CD4-positive, alpha-beta T cell treated with Interleukin-6 at 100 ng/mL for 8 hours (primary cell): ENCODE data around the gene ITGAV.

Source experiments
- DNase-seq: peaks from one replicate; pipeline ENCODE4 v3.0.0-alpha.2; 2020; ENCODE audit warnings: mixed read lengths, low spot score

Gene ITGAV

DNA sequence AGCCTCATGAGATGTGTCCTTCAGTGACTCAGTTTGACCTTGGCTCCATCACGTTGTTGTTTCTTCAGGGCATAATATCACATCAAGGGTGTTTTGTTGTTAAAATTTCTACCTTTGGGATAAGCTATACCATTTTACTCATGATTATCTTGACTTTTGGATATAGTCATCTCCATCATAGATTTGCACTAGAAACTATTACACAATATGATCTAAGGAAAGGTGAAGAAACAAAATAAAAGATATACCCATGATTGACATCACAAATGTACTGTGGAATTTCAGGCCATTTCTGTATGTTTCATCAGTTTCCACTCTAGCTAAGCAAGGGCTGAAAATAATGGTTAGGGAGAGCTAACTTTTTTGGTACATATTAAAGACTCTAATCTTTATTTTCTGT, 79.3 kb downstream of the ITGAV start:
- DNase-seq = no peak

DNA sequence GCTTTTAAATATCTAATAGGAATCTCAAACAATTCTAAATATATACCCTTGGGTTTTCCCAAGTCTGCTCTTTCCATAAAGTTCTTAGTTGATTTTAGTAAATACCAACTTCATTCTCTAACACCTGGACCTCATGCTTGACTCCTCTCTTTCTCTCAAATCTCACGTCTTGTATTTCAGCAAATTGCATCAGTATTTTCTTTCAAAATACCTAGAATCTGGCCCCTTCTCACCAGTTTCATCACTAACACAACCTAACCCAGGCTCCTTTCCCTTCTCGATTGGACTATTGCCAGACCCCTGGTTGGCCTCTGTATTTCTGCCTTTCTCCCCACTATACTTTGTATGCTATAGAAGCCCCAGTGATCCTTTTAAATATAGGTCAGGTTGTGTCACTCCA, 81.0 kb downstream of the ITGAV start:
- DNase-seq = no peak

DNA sequence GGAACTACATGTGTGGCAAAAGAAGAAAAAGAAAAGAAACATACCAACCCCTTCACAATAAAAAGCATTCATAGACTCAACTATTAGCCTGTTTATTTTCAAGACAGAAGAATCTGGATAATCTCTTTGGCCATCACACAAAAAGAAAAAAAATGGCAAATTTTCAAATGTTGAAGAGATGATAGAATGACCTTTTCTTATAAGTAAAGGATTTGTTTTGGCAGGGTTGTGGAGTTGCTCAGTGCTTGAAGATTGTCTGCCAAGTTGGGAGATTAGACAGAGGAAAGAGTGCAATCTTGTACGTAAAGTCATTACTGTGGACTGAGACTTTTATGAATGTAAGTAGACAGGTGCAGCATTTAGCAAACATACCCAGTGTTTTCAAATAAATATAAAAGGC, 85.5 kb downstream of the ITGAV start:
- DNase-seq = no peak

DNA sequence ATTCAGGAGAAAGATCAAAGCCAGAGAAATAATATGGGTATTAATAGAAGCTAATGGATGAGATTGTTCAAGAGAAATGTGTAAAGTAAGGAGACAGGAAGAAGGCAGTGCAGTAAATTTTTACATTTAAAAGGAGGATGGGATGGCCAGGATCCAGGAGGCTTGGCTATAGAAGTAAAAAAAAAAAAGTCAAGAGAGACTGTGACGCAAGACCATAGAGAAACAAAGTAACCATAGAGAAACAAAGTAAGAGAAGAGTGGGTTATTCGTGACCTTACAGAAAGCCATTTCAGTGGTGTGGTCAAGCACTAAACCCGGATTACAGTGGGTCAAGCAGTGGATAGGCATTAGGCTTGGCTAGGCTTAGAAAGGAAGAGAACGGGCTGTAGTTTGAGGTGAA, 93.5 kb downstream of the ITGAV start:
- no peak for DNase-seq

DNA sequence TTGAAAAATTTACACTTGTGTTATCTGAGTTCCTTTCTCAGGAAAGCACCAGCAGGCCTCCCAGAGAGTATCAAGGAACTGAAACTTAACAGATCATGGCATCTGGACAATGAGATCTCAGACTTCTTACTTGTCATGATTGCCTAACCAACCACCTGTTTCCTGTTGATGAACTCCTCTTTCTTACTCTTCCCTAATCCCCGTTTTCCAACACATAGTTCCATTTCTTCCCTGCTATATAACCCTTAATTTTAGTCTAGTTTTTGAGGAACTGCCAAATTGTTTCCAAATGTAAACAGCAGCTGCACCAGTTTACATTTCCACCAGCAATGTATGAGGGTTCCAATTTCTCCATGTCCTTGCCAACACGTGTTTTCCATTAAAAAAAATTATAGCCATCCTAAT, 98.0 kb downstream of the ITGAV start:
- no peak for DNase-seq

DNA sequence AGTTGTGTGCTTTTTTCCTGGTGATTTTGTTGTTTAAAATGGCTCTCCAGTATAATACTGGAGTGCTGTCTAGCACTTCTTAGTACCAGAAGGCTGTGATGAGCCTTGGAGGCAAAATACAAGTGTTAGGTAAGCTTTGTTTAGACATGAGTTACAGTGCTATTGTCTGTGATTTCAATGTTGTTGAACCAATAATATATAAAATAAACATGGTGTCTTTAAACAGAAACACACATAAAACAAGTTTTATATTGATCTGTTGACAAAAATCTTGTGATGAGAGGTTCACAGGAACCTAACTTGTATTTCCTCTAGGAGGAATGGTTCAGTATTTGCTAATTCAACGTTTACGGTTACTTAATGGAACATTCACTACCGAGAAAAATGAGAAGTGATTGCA, 99.0 kb downstream of the ITGAV start:
- no peak for DNase-seq

DNA sequence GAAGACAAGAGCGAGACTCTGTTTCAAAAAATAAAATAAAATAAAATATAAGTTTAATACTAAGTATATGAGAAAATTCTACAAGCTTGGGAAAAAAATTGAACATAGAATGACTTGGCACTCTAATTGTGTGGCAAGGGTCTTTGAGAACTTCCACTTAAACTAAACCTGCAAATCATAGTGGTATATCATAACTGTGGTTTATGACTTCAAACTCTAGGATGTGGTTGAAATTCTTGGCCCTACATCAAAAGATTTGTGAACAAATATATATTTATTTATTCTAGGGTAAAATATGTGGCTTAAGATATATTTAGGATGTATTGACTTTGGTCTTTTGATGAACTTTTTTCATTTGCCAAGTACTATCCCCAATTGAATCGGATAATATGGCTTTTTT, 100.9 kb downstream of the ITGAV start:
- no peak for DNase-seq

DNA sequence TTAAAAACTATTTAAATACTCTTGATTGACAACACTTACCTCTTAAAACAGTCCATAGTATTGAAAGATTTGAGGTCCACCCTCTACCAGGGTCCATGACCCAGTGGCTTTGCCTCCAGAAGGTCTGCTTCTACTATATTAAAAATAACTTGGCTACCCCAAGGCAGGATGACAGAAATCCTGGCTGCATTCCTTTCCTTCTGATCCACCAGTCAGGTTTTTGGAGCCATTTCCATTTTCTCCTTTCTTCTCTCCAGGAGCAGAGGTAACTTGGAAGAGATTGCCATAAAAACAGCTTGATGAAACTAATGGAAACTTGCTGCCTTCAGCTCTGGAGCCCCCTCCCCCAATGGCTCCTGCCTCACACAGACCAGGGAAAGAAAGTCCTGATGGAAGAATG, 101.4 kb downstream of the ITGAV start:
- DNase-seq = no peak

DNA sequence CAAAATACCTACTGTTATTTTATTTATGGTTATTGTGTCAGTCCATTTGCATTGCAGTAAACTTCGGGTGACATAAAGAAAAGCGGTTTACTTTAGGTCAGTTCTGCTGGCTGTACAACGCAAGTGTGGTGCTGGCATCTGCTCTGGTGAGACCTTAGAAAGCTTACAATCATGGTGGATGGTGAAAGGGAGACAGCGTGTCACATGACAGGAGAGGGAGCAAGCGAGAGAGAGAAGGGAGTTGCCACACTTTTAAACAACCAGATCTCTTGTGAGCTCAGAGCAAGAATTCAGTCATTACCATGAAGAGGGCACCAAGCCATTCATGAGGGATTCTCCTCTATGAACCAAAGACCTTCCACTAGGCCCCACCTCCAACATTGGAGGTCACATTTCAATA, 102.0 kb downstream of the ITGAV start:
- no peak for DNase-seq

DNA sequence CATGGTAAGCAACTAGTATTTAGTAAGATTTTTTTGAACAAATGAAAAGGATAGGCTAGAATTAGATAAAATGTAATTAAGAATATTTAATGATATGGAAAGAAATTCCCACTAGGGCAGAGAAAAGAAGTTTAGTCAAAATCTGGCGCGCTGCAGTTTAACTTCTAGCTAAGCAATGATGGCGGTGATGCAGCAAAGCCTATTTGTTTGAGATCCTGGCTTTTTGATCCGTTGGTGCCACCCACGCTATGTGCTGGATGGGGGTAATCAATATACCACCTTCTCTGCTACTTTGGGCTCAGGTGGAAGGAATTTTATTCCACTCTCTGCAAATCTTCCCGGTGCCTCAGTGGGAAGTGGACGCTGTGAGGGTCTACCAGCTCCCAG, 103.6 kb downstream of the ITGAV start:
- DNase-seq = no peak

DNA sequence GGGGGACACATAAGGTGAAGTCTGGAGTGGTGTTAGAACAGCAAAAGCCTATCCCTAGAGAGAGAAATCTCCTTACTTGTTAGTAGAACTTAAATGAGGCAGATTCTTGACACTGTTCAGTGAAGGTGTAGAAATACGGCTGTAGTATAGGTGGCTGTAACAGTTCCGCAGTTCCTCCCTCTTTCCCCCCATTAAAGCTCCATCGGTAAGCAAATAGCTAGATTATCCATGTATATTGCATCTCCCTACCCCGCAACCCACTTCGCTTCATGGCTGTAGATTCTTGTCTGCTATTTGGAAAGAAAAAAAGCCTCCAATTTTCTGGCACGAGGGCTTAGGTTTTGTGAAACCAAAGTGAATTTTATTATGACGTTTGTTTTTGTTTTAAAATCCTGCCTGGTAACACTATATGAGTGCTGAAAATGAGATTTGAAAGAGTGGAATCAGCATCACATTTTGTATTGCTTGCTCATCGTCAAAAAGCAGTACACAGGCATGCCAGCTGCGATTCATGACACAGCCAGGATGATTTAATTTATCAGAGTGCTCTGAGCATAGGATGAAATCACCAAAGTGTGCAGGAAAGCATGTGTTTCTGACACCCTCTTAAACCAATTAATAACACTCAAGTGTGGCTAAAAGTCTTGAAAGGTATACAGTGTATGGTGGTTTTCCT, 105.4 kb downstream of the ITGAV start:
- DNase-seq = no peak

DNA sequence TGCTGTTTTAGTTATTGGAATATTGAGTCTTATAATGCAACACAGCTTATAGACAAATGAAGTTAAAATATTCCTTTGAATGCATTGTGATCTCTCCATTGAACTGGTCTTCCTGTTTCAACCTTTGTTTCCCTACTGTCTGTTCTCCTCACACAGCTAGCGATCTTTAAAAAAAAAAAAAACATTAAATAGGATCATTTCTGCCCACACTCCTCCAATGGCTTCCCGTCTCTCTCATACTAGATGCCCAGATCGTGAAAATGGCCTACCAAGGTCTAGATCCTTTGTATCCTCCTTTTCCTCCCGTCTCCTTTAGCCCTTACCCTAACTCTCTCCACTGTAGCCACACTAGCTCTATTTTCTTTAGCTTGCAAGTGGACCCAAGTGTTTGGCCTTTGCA, 106.4 kb downstream of the ITGAV start:
- DNase-seq = no peak

DNA sequence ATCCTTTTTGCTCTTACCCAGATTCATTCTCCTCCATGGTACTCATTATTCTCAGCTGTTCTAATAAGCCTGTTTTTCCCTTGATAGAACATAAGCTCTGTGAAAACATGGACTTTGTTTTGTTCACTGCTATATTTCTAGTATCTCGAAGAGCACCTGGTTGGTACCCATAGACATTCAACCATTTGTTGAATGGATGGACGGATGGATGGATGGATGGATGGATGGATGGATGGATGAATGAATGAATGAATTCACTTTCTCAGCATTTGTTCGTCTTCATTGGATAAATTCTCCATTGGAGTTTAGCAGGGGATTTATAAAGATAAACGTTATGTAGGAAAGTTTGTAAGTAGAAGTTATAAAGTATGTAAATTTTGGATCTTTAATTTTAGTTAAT, 106.9 kb downstream of the ITGAV start:
- DNase-seq = no peak

DNA sequence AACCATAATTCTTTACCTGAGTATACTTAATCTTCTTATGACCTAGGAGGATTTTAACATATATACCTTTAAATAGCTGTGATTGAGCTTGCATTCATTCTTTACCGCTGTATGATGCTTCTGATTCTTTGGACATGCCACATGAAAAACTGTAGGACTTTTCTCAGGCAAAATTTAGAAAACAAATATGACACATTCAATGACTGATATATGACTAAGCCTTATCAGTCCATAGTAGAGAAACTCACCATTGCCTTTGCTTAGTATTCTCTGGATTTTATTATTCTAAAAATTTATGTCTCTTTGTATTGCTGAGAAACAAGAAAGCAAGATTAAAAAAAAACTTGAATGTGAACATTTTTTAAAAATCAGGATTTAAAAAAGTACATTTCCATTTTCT, 107.7 kb downstream of the ITGAV start:
- DNase-seq = no peak

DNA sequence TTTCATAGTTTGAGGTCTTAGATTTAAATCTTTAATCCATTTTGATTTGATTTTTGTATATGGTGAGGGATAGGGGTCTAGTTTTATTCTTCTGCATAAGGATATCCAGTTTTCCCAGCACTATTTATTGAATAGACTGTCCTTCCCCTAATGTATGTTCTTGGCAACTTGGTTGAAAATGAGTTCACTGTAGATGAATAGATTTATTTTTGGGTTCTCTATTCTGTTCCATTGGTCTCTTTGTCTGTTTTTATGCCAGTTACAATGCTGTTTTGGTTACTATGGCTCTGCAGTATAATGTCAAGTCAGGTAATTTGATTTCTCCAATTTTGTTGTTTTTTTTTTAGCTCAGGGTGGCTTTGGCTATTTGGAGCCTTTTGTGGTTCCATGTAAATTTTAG, 109.9 kb downstream of the ITGAV start:
- DNase-seq = no peak

DNA sequence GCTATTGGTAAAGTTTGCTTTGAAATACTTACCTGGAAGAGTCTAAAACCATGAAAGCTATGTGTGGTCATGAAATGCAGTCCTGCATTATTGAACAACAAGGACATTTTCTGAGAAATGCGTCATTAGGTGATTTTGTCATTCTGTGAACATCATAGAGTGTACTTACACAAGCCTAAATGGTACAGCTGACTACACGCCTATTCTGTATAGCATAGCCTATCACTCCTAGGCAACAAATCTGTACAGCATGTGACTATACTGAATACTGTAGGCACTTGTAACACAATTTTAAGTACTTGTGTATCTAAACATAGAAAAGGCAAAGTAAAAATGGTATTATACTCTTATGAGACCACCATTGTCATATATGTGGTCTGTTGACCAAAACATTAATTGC, 112.2 kb downstream of the ITGAV start:
- DNase-seq = no peak

DNA sequence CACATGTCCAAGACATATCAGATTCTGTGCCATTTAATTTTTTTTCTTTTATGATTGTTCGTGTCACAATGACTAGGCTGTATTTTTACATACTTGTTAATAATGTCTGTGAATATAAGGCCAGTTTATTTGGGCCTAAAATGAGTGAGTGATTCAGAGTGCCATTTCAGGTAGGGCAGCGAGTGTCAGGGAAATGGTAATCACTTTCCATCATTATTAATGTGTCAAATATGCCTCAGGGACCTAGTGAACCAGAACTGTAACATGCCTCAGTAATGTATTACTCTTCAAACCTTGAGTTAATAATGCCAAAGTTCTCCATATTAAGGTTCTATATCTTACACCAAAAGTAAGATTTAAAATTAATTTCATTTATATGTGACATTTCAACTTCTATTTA, 112.6 kb downstream of the ITGAV start:
- no peak for DNase-seq

DNA sequence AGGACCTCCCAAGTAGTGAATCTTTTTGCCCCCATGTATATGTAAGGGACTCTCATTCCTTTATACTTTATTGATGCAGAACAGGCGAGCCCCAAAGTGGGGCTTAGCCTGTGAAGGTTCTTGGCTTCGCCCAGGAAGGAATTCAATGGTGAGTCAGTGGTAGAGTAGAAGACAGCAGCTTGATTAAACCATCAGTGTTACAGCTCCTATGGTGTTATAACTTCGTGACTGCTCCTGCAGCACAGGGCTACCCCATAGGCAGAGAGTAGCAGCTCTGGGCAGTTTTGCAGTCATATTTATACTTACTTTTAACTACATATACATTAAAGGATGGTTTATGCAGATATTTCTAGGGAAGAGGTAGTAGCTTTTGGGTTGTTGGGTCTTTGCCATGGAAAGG, 115.0 kb downstream of the ITGAV start:
- DNase-seq = no peak

DNA sequence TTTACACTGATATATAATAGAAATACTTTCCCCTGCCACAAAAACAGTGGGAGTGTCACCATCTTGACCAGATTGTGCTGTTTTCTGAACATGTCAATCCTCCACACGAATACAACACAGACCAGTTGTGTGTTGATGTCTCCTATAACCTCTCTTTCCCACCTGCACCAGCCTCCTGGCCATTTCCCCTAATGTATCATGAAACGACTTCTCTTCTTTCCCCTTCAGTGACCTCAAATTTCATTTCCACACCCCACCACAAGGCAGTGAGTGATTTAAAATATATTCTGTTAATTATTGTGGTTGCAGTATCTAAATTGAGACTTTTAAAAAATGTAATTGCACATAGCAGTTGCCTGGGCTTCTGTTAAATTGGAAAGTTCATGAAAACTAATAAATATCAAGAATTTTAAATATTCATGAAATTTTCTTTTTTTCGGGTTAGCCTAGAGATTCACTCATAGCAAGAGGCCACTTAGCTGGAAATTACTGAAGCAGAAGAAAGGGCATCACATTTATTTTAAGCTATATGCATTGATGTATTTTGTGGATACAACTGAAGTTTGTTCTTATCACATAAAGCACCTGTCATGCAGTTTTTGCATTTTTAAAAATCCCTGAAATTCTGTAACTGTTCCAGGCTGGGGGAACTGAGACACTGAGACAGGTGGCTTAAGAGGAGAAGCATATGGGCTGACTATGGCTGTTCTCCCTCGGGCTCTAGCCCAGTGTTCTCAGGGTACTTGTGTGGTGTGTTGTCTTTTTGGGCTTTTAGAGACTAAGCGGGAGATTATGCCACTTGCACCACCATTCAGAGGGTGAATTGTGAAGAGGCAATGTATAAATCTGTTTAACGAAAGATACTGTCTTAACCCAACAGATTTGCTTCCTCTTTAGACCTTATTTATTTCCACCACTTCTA, 119.9 kb downstream of the ITGAV start:
- DNase-seq = no peak

DNA sequence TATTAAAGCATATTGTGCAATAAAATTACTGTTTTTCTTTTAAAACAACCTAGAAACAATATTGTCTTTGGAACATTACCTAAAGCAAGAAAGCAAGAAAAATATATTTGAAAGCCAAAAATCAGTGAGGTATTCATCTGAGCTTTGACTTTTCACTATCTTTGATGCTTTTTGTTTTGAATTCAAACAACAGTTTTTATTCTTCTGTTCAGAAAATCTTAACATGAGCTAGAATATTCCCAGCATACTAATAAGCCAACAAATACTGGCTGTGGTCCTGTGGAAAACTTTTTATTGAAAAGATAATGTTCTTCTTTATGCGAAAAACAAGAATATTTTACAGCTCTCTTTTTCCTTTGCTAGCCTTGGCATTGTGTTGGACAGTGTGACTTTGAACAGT, 123.8 kb downstream of the ITGAV start:
- no peak for DNase-seq

DNA sequence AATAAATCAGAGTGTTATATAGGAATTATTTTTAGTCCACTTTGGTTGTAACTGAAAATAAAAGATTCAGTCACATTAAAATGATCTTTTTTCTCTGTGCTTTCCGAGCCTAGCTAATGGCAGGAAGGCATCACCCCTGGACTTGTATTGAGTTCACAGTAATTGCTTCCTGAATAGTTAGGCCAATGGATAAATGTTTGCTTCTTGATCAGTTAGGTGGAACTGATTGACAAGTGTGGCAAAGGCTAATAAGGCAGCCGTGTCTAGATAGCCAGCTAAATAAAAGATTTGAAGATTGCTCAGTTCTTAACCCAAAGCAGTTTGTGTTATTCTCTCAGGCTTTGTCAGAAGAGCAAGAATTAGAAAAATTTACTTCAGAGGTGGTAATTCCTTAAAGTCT, 124.8 kb downstream of the ITGAV start:
- DNase-seq = no peak

DNA sequence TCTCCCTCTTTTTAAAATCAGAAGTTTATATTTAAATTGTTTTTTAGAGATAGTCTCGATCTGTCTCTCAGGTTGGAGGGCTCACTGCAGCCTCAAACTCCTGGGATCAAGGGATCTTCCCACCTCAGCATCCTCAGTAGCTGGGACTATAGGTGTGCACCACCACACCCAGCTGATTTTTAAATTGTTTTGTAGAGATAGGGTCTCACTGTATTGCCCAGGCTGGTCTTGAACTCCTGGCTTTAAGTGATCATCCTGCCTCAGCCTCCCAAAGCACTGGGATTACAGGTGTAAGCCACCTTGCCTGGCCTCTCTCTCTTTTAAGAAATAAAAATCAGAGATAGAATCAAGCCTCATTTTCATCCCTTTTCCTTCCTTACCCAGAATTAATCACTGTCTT, 126.1 kb downstream of the ITGAV start:
- no peak for DNase-seq

DNA sequence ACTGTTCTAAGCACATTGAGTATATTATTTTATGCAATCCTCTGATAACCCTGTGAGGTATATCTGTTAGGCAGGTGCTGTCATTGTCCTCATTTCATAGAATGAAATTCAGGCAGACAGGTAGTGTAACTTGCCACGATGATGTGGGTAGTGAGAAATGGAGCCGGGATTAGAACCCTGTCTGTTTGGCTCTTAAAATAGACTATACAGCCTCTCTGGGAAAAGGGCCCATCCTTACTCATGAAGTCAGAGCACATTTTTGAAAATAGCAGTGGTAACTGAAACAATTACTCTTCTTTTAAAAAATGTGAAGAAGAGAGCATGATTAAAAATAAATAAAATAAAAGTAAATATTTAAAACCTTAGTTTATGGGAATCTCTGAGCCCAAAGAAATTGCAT, 127.0 kb downstream of the ITGAV start:
- no peak for DNase-seq
